Progenitor cell of endocrine pancreas (in vitro differentiated cells): ENCODE measurements around the gene RAD51D. TPM values are rescaled to one million over a fixed set of nuclear protein-coding genes. Genes with fewer than 3 reads are reported as not detected.
"Not testable (repeated sequence)": the region's sequence is repeated elsewhere in the genome, so short reads cannot be mapped to it uniquely, and the experiment has no call there.

ENCODE experiments used
- DNase-seq: peaks from one replicate; pipeline ENCODE4 v3.0.0; 2021; ENCODE audit warnings: low spot score; ENCODE audit not compliant: unreplicated experiment
- H3K27ac Mint-ChIP-seq: 2 replicates; pipeline ENCODE4 v1.8.0; 2021; ENCODE audit warnings: mild to moderate bottlenecking, moderate library complexity, mixed read lengths
- H3K27me3 Mint-ChIP-seq: 2 replicates; pipeline ENCODE4 v1.8.0; 2021; ENCODE audit warnings: mixed read lengths
- H3K36me3 Mint-ChIP-seq: 2 replicates; pipeline ENCODE4 v1.8.0; 2022; ENCODE audit warnings: mixed read lengths; ENCODE audit not compliant: insufficient read depth
- H3K4me1 Mint-ChIP-seq: 2 replicates; pipeline ENCODE4 v1.8.0; 2021; ENCODE audit warnings: low read depth, mixed read lengths
- H3K4me3 Mint-ChIP-seq: 2 replicates; pipeline ENCODE4 v1.8.0; 2021; ENCODE audit warnings: low read depth, mild to moderate bottlenecking, moderate library complexity, mixed read lengths
- H3K9me3 Mint-ChIP-seq: 2 replicates; pipeline ENCODE4 v1.8.0; 2021; ENCODE audit warnings: low read depth, mixed read lengths
- total RNA-seq: library from RNA; stranded (reverse); gene quantifications from 2 replicates; pipeline ENCODE4 v1.2.1, GENCODE V29; 2021
- TF ChIP-seq, protein P1 (sequence below): fragments of 200-600 bp; sonication (generic); IDR thresholded peaks from one replicate; pipeline ENCODE4 v1.5.0; 2021; ENCODE audit warnings: antibody characterized with exemption, mild to moderate bottlenecking; ENCODE audit not compliant: unreplicated experiment

RAD51D gene
- total RNA-seq, 1 donor from 2014 or later: 16.0 TPM

- H3K9me3 Mint-ChIP-seq: peaks cover 4% of the 10 kb centered on the region
- H3K36me3 Mint-ChIP-seq: peaks cover 4% of the 10 kb centered on the region
- no peak overlapping the region for H3K4me3 Mint-ChIP-seq
- no peak overlapping the region for H3K27ac Mint-ChIP-seq
- H3K27me3 Mint-ChIP-seq: no peaks in the 10 kb centered on the region
- no peak for DNase-seq
- H3K4me1 Mint-ChIP-seq: peaks cover 10% of the 10 kb centered on the region
- TF ChIP-seq, protein P1, sequence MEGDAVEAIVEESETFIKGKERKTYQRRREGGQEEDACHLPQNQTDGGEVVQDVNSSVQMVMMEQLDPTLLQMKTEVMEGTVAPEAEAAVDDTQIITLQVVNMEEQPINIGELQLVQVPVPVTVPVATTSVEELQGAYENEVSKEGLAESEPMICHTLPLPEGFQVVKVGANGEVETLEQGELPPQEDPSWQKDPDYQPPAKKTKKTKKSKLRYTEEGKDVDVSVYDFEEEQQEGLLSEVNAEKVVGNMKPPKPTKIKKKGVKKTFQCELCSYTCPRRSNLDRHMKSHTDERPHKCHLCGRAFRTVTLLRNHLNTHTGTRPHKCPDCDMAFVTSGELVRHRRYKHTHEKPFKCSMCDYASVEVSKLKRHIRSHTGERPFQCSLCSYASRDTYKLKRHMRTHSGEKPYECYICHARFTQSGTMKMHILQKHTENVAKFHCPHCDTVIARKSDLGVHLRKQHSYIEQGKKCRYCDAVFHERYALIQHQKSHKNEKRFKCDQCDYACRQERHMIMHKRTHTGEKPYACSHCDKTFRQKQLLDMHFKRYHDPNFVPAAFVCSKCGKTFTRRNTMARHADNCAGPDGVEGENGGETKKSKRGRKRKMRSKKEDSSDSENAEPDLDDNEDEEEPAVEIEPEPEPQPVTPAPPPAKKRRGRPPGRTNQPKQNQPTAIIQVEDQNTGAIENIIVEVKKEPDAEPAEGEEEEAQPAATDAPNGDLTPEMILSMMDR: no peak
Observed at GRCh38 chr17:35094902-35095301, 24.8 kb downstream of the RAD51D start.

DNA sequence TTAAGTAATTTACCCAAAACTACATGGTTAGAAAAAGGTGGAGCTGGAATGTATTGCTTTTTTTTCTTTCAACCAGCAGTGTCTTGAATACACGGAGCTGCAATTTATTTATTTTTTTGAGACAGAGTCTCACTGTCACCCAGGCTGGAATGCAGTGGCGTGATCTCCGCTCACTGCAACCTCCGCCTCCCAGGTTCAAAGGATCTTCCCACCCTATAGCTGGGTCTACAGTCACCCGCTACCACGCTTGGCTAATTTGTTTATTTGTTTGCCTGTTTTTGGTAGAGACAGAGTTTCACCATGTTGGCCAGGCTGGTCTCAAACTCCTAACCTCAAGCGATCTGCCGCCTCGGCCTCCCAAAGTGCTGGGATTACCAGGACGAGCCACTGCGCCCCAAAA, 29.0 kb downstream of the RAD51D start:
- H3K9me3 Mint-ChIP-seq, H3K36me3 Mint-ChIP-seq, DNase-seq, H3K27me3 Mint-ChIP-seq, H3K4me3 Mint-ChIP-seq: not testable (repeated sequence)
- H3K4me1 Mint-ChIP-seq: peaks cover 38% of the 10 kb centered on the region
- H3K27ac Mint-ChIP-seq: peak overlapping the region; percentile 36

- no peak for DNase-seq
- H3K27ac Mint-ChIP-seq: peak overlapping the region; percentile 86
- peaks cover 3% of the 10 kb centered on the region for H3K36me3 Mint-ChIP-seq
- H3K4me1 Mint-ChIP-seq: peaks cover 46% of the 10 kb centered on the region
- peak overlapping the region; percentile 70 for H3K4me3 Mint-ChIP-seq
- TF ChIP-seq, protein P1: peak; percentile 20
- H3K9me3 Mint-ChIP-seq: peaks cover 4% of the 10 kb centered on the region
- H3K27me3 Mint-ChIP-seq: no peaks in the 10 kb centered on the region
Observed at GRCh38 chr17:35089586-35090296, 29.9 kb downstream of the RAD51D start.

- no peaks in the 10 kb centered on the region for H3K27me3 Mint-ChIP-seq
- TF ChIP-seq, protein P1: peak; percentile 85
- peaks cover 4% of the 10 kb centered on the region for H3K9me3 Mint-ChIP-seq
- H3K27ac Mint-ChIP-seq: peak overlapping the region; percentile 97
- H3K36me3 Mint-ChIP-seq: peaks cover 1% of the 10 kb centered on the region
- DNase-seq: peak; percentile 85
- H3K4me3 Mint-ChIP-seq: peak overlapping the region; percentile 94
- peaks cover 46% of the 10 kb centered on the region for H3K4me1 Mint-ChIP-seq
Observed at GRCh38 chr17:35088881-35089585, 30.6 kb downstream of the RAD51D start.

DNA sequence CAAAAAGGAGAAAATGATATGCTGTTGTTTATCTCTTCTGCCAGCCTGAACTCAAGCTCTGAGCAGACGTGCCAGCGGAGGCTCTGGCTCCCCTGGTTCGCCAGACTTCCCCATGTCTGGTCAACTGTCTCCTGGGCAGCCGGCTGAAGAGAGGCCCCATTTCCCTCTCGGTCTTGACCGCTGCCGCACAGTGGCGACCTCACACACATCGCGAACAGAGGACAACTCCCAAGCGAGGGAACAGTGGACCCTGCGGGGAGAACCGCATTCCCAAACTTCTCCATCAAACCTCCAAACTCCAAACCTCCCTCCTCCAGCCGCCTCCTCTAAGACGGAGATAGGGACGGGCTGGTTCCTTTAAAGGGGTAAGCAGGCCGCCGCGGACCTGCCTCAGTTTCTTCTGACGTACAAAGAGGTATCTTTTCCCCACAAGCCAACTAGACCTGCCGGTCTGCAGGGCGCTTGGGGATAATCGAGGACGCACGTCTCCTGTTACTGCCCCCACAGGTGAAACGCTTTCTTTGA, 31.2 kb downstream of the RAD51D start:
- Mint-ChIP-seq H3K27ac (peak overlapping the region; percentile 97), H3K36me3 (no peaks in the 10 kb centered on the region), H3K4me3 (peak overlapping the region; percentile 94), H3K4me1 (peaks cover 46% of the 10 kb centered on the region), H3K27me3 (no peaks in the 10 kb centered on the region), H3K9me3 (peaks cover 4% of the 10 kb centered on the region)
- peak; percentile 19 for DNase-seq
- TF ChIP-seq, protein P1: peak; percentile 35
